HG03280 (cell line): ENCODE measurements around the gene RNU6-7.

Source experiments
- ATAC-seq: cut with Tn5 transposase; IDR thresholded peaks from one replicate; pipeline ENCODE4 v1.9.1; 2021; ENCODE audit warnings: mild to moderate bottlenecking, moderate library complexity; ENCODE audit not compliant: unreplicated experiment

Gene RNU6-7

GRCh38 chr14:32201816-32202490, at the start of gene RNU6-7:
Gene RNU6-7 (plus strand): TSS chr14:32202045.
- ATAC-seq: no peak

GRCh38 chr14:32166029-32166428, 35.8 kb upstream of the RNU6-7 start:
- no peak for ATAC-seq

GRCh38 chr14:32166924-32167323, 34.9 kb upstream of the RNU6-7 start:
- no peak for ATAC-seq

GRCh38 chr14:32167907-32168306, 33.9 kb upstream of the RNU6-7 start:
- ATAC-seq: no peak

GRCh38 chr14:32169191-32169590, 32.7 kb upstream of the RNU6-7 start:
- ATAC-seq: no peak

GRCh38 chr14:32171469-32171868, 30.4 kb upstream of the RNU6-7 start:
- ATAC-seq: no peak

- ATAC-seq: no peak
Measured at GRCh38 chr14:32183151-32184058, 18.4 kb upstream of the RNU6-7 start.

GRCh38 chr14:32185097-32185496, 16.7 kb upstream of the RNU6-7 start:
- ATAC-seq: no peak

GRCh38 chr14:32186248-32186647, 15.6 kb upstream of the RNU6-7 start:
- no peak for ATAC-seq

- ATAC-seq: no peak
Measured at GRCh38 chr14:32189811-32190210, 12.0 kb upstream of the RNU6-7 start.

- no peak for ATAC-seq
Measured at GRCh38 chr14:32190673-32191072, 11.2 kb upstream of the RNU6-7 start.

GRCh38 chr14:32192712-32193373, 9.0 kb upstream of the RNU6-7 start:
- ATAC-seq: no peak

- ATAC-seq: no peak
Measured at GRCh38 chr14:32193532-32193931, 8.3 kb upstream of the RNU6-7 start.

- ATAC-seq: no peak
Measured at GRCh38 chr14:32195636-32196035, 6.2 kb upstream of the RNU6-7 start.

GRCh38 chr14:32197919-32198318, 3.9 kb upstream of the RNU6-7 start:
- ATAC-seq: peak; percentile 39

GRCh38 chr14:32200368-32201192, 1.3 kb upstream of the RNU6-7 start:
- no peak for ATAC-seq

GRCh38 chr14:32201193-32201815, 541 bp upstream of the RNU6-7 start:
- ATAC-seq: peak; percentile 53

- no peak for ATAC-seq
Measured at GRCh38 chr14:32202491-32202997, 699 bp downstream of the RNU6-7 start.

GRCh38 chr14:32202998-32203882, 1.4 kb downstream of the RNU6-7 start, which contains the start of gene RNU6-8:
Gene RNU6-8 (minus strand): TSS chr14:32203269.
- ATAC-seq: peak; percentile 73
